Bronchial epithelial cell (primary cell): ENCODE measurements around the gene TLE7. TPM values are rescaled to one million over a fixed set of nuclear protein-coding genes. Genes with fewer than 3 reads are reported as not detected.

Experiments used
- DNase-seq: peaks from one replicate; pipeline ENCODE4 v3.0.0-alpha.2; 2010; ENCODE audit warnings: low read depth
- FAIRE-seq: peaks from 2 replicates; lab custom pipeline; 2011; peaks lifted over from hg19 to GRCh38; lab: Jason Lieb, UNC
- H3K27me3 ChIP-seq: 2 replicates; pipeline ENCODE4 v1.5.1; 2011; ENCODE audit warnings: low read length; ENCODE audit not compliant: control insufficient read depth, insufficient read depth
- H3K36me3 ChIP-seq: 2 replicates; pipeline ENCODE4 v1.5.1; 2011; ENCODE audit warnings: low read length; ENCODE audit not compliant: control insufficient read depth, insufficient read depth
- H3K4me3 ChIP-seq: 2 replicates; pipeline ENCODE4 v1.5.1; 2011; ENCODE audit warnings: mild to moderate bottlenecking, low read depth, low read length, control low read depth
- CTCF ChIP-seq: IDR thresholded peaks from 2 replicates; pipeline ENCODE4 v1.5.1; 2011; ENCODE audit warnings: mild to moderate bottlenecking, moderate library complexity, low read length, control low read depth, inconsistent platforms; ENCODE audit not compliant: insufficient read depth, severe bottlenecking
- total RNA-seq: library from RNA; depleted of rRNA; stranded (reverse); fragments of >200 nt; gene quantifications from 2 replicates; pipeline ENCODE4 v1.2.1, GENCODE V29; 2014

TLE7 gene
- total RNA-seq, 1 donor from 2014 or later = not detected

GRCh38 chr16:71436473-71436872, 5.4 kb downstream of the TLE7 start:
- TF ChIP-seq CTCF = no peak
- FAIRE-seq (no peak), DNase-seq (no peak)
- no peak overlapping the region for H3K4me3 ChIP-seq
- no peaks in the 10 kb centered on the region for H3K36me3 ChIP-seq
- no peaks in the 10 kb centered on the region for H3K27me3 ChIP-seq

- no peak for TF ChIP-seq CTCF
- H3K27me3 ChIP-seq = no peaks in the 10 kb centered on the region
- no peak for FAIRE-seq
- no peaks in the 10 kb centered on the region for H3K36me3 ChIP-seq
- no peak overlapping the region for H3K4me3 ChIP-seq
- DNase-seq = no peak
These were observed 8.9 kb downstream of the TLE7 start for GRCh38 chr16:71432906-71433305.

GRCh38 chr16:71431991-71432390, 9.9 kb downstream of the TLE7 start:
- FAIRE-seq = no peak
- Histone ChIP-seq H3K27me3 (no peaks in the 10 kb centered on the region), H3K4me3 (no peak overlapping the region), H3K36me3 (no peaks in the 10 kb centered on the region)
- no peak for DNase-seq
- TF ChIP-seq CTCF = no peak

- DNase-seq = no peak
- no peaks in the 10 kb centered on the region for H3K27me3 ChIP-seq
- no peak overlapping the region for H3K4me3 ChIP-seq
- H3K36me3 ChIP-seq = no peaks in the 10 kb centered on the region
- no peak for TF ChIP-seq CTCF
- FAIRE-seq = no peak
These were observed 10.7 kb downstream of the TLE7 start for GRCh38 chr16:71431176-71431575.

- no peaks in the 10 kb centered on the region for H3K36me3 ChIP-seq
- no peak for DNase-seq
- FAIRE-seq = no peak
- H3K4me3 ChIP-seq = no peak overlapping the region
- H3K27me3 ChIP-seq = no peaks in the 10 kb centered on the region
- TF ChIP-seq CTCF = no peak
These were observed 11.1 kb downstream of the TLE7 start for GRCh38 chr16:71430744-71431143.

GRCh38 chr16:71429581-71429980, 12.3 kb downstream of the TLE7 start:
- no peak for TF ChIP-seq CTCF
- Histone ChIP-seq H3K36me3 (no peaks in the 10 kb centered on the region), H3K4me3 (no peak overlapping the region), H3K27me3 (no peaks in the 10 kb centered on the region)
- FAIRE-seq (no peak), DNase-seq (no peak)
